ENCODE data around the gene PODNL1.
"Not testable (repeated sequence)": the region's sequence is repeated elsewhere in the genome, so short reads cannot be mapped to it uniquely, and the experiment has no call there.

The PODNL1 gene

GRCh38 chr19:13972368-13973155 lies 34.3 kb upstream of the PODNL1 start:
- DNase-seq (ENCODE audit: low read depth in 2 of 2): no peak

GRCh38 chr19:13971868-13972267 lies 33.7 kb upstream of the PODNL1 start:
- DNase-seq (ENCODE audit: low read depth in 2 of 2): not testable (repeated sequence)

- DNase-seq (ENCODE audit: low read depth in 2 of 2): no peak
These were observed 31.7 kb upstream of the PODNL1 start for GRCh38 chr19:13969897-13970296.

- DNase-seq (ENCODE audit: low read depth in 2 of 2): no peak
These were observed 30.8 kb upstream of the PODNL1 start for GRCh38 chr19:13968999-13969398.

GRCh38 chr19:13968383-13968935 lies 30.2 kb upstream of the PODNL1 start:
- no peak for DNase-seq (ENCODE audit: low read depth in 2 of 2)

- not testable (repeated sequence) for DNase-seq (ENCODE audit: low read depth in 2 of 2)
These were observed 29.0 kb upstream of the PODNL1 start for GRCh38 chr19:13967206-13967605.

GRCh38 chr19:13966684-13967128 lies 28.5 kb upstream of the PODNL1 start:
- DNase-seq (ENCODE audit: low read depth in 2 of 2): no peak

GRCh38 chr19:13965926-13966683 lies 27.9 kb upstream of the PODNL1 start:
- DNase-seq (ENCODE audit: low read depth in 2 of 2): no peak

- no peak for DNase-seq (ENCODE audit: low read depth in 2 of 2)
These were observed 27.2 kb upstream of the PODNL1 start for GRCh38 chr19:13965377-13965896.

GRCh38 chr19:13964776-13965175 lies 26.6 kb upstream of the PODNL1 start:
- no peak for DNase-seq (ENCODE audit: low read depth in 2 of 2)

GRCh38 chr19:13963603-13964105 lies 25.4 kb upstream of the PODNL1 start:
- DNase-seq (ENCODE audit: low read depth in 2 of 2): no peak

GRCh38 chr19:13962699-13963602 lies 24.7 kb upstream of the PODNL1 start:
- no peak for DNase-seq (ENCODE audit: low read depth in 2 of 2)

GRCh38 chr19:13961826-13962698 lies 23.8 kb upstream of the PODNL1 start:
- DNase-seq (ENCODE audit: low read depth in 2 of 2): no peak

GRCh38 chr19:13960863-13961784 lies 22.9 kb upstream of the PODNL1 start:
- no peak for DNase-seq (ENCODE audit: low read depth in 2 of 2)

- DNase-seq (ENCODE audit: low read depth in 2 of 2): no peak
These were observed 22.0 kb upstream of the PODNL1 start for GRCh38 chr19:13959962-13960862.

GRCh38 chr19:13959141-13959961 lies 21.1 kb upstream of the PODNL1 start:
- DNase-seq (ENCODE audit: low read depth in 2 of 2): no peak

GRCh38 chr19:13958043-13958442 lies 19.8 kb upstream of the PODNL1 start:
- no peak for DNase-seq (ENCODE audit: low read depth in 2 of 2)
